Activated B cell treated with CpG ODN at 0.5 μM for 24 hours (primary cell): Measurements from ENCODE around the gene PLPP7. TPM values are rescaled to one million over a fixed set of nuclear protein-coding genes. Genes with fewer than 3 reads are reported as not detected.
"Not testable (repeated sequence)": the region's sequence is repeated elsewhere in the genome, so short reads cannot be mapped to it uniquely, and the experiment has no call there.

ENCODE experiments used
- ATAC-seq: fragments of 200-7000 bp; cut with Tn5 transposase; one replicate; pipeline ENCODE4 v1.10.0; 2021; ENCODE audit warnings: low read depth, mild to moderate bottlenecking, moderate library complexity
- CTCF ChIA-PET: fragments of 350-600 bp; sonication (Branson Sonifier 250); formaldehyde crosslinking; loops from one replicate; lab custom pipeline; 2021; ENCODE audit warnings: antibody characterized with exemption; lab: Charles Lee
- POLR2A ChIA-PET: fragments of 350-600 bp; sonication (Branson Sonifier 250); formaldehyde crosslinking; loops from one replicate; lab custom pipeline; 2021; ENCODE audit warnings: antibody characterized with exemption; lab: Charles Lee
- DNase-seq: peaks from one replicate; pipeline ENCODE4 v3.0.0; 2022
- H3K27ac Mint-ChIP-seq: one replicate; pipeline ENCODE4 v1.8.0; 2020; ENCODE audit warnings: mixed read lengths
- H3K27me3 Mint-ChIP-seq: one replicate; pipeline ENCODE4 v1.8.0; 2021; ENCODE audit warnings: mixed read lengths
- H3K36me3 Mint-ChIP-seq: one replicate; pipeline ENCODE4 v1.8.0; 2021; ENCODE audit warnings: low read depth, mixed read lengths
- H3K4me1 Mint-ChIP-seq: one replicate; pipeline ENCODE4 v1.8.0; 2021; ENCODE audit warnings: mixed read lengths
- H3K4me3 Mint-ChIP-seq: one replicate; pipeline ENCODE4 v1.8.0; 2020; ENCODE audit warnings: mild to moderate bottlenecking, mixed read lengths
- H3K9me3 Mint-ChIP-seq: one replicate; pipeline ENCODE4 v1.8.0; 2020; ENCODE audit warnings: mixed read lengths
- CTCF ChIP-seq: fragments of 200-600 bp; IDR thresholded peaks from one replicate; pipeline ENCODE4 v1.8.0; 2022; ENCODE audit warnings: antibody characterized with exemption, mild to moderate bottlenecking
- intact Hi-C: fragments of 100-400 bp; cut with micrococcal nuclease; formaldehyde crosslinking; loops from one replicate; pipeline ENCODE4 v1.15.1; 2024
- total RNA-seq: library from RNA; stranded (reverse); gene quantifications from 2 replicates; pipeline ENCODE4 v1.2.3, GENCODE V29; 2022

The PLPP7 gene
- total RNA-seq, 1 donor from 2014 or later = 0.53 TPM

GRCh38 chr9:131349881-131350563, 60.5 kb downstream of the PLPP7 start:
- H3K27me3 Mint-ChIP-seq = peaks cover 2% of the 10 kb centered on the region
- TF ChIP-seq CTCF = no peak
- no peak overlapping the region for H3K27ac Mint-ChIP-seq
- intact Hi-C loops = loop anchor here (1.0 to 10.0 kb wide), 6 partner anchors 45 to 885 kb away; no protein-coding TSS in a partner anchor
- no peaks in the 10 kb centered on the region for H3K9me3 Mint-ChIP-seq
- H3K36me3 Mint-ChIP-seq = no peaks in the 10 kb centered on the region
- ATAC-seq (peak; percentile 97), DNase-seq (peak; percentile 79)
- CTCF ChIA-PET = interaction anchor here (0.6 to 2.3 kb wide), 19 partner anchors 8 to 399 kb away, joined by 3 to 25 read pairs (median 4); no protein-coding TSS in a partner anchor
- H3K4me1 Mint-ChIP-seq = peaks cover 6% of the 10 kb centered on the region
- POLR2A ChIA-PET = interaction anchor here (0.6 to 1.5 kb wide), 6 partner anchors 23 to 395 kb away, joined by 3 to 5 read pairs (median 3); no protein-coding TSS in a partner anchor
- peak overlapping the region; percentile 29 for H3K4me3 Mint-ChIP-seq

- H3K27me3 Mint-ChIP-seq, H3K9me3 Mint-ChIP-seq, H3K27ac Mint-ChIP-seq, DNase-seq, H3K36me3 Mint-ChIP-seq, ATAC-seq: not testable (repeated sequence)
- intact Hi-C loops = loop anchor here (10.0 kb wide), 1 partner anchor 878 kb away; no protein-coding TSS in a partner anchor
- ChIA-PET CTCF (interaction anchor here (0.7 to 0.9 kb wide), 2 partner anchors 10 to 896 kb away, joined by 6 to 7 read pairs; no protein-coding TSS in a partner anchor), POLR2A (interaction anchor here (1.4 kb wide), 1 partner anchor 17 kb away, joined by 14 read pairs; no protein-coding TSS in a partner anchor)
- peak overlapping the region; percentile 55 for H3K4me3 Mint-ChIP-seq
- H3K4me1 Mint-ChIP-seq = peaks cover 15% of the 10 kb centered on the region
Measured at GRCh38 chr9:131356479-131356878, 67.0 kb downstream of the PLPP7 start.

- TF ChIP-seq CTCF = no peak
- intact Hi-C loops = loop anchor here (10.0 kb wide), 1 partner anchor 876 kb away; no protein-coding TSS in a partner anchor
- ATAC-seq (no peak), DNase-seq (no peak)
- no peaks in the 10 kb centered on the region for H3K27me3 Mint-ChIP-seq
- no peak overlapping the region for H3K4me3 Mint-ChIP-seq
- POLR2A ChIA-PET = no interaction called here
- CTCF ChIA-PET = interaction anchor here (0.6 kb wide), 1 partner anchor 9 kb away, joined by 3 read pairs; no protein-coding TSS in a partner anchor
- no peak overlapping the region for H3K27ac Mint-ChIP-seq
- H3K36me3 Mint-ChIP-seq = no peaks in the 10 kb centered on the region
- peaks cover 16% of the 10 kb centered on the region for H3K4me1 Mint-ChIP-seq
- H3K9me3 Mint-ChIP-seq = no peaks in the 10 kb centered on the region
Measured at GRCh38 chr9:131358556-131358955, 69.0 kb downstream of the PLPP7 start.

Other genes starting within 250 kb of the PLPP7 start
- not detected in 2 replicates for gene AIF1L, start 193.2 kb upstream of the PLPP7 start, total RNA-seq
- gene NUP214, start 164.1 kb upstream of the PLPP7 start, total RNA-seq = 72.2 and 90.9 TPM in 2 replicates
- gene FAM78A, start 13.2 kb upstream of the PLPP7 start, total RNA-seq = 20.6 and 22.9 TPM in 2 replicates
- gene PRRC2B, start 104.4 kb downstream of the PLPP7 start, total RNA-seq = 170 and 206 TPM in 2 replicates
- gene POMT1, start 213.2 kb downstream of the PLPP7 start, total RNA-seq = 24.9 and 29.8 TPM in 2 replicates
- gene UCK1, start 241.5 kb downstream of the PLPP7 start, total RNA-seq = 19.1 and 30.4 TPM in 2 replicates